Mucosa of stomach (tissue), 1 donor: ENCODE data around the gene USP17L13.
"Not testable (repeated sequence)": the region's sequence is repeated elsewhere in the genome, so short reads cannot be mapped to it uniquely, and the experiment has no call there.

Source experiments
- H3K27me3 ChIP-seq: one replicate; pipeline ENCODE4 v1.7.0; 2013; ENCODE audit warnings: mild to moderate bottlenecking, low read length; ENCODE audit not compliant: control insufficient read depth, insufficient read depth
- H3K36me3 ChIP-seq: one replicate; pipeline ENCODE4 v1.7.0; 2013; ENCODE audit warnings: low read length; ENCODE audit not compliant: control insufficient read depth, insufficient read depth
- H3K4me1 ChIP-seq: one replicate; pipeline ENCODE4 v1.7.0; 2013; ENCODE audit warnings: mild to moderate bottlenecking, low read length; ENCODE audit not compliant: control insufficient read depth, insufficient read depth
- H3K4me3 ChIP-seq: one replicate; pipeline ENCODE4 v1.7.0; 2013; ENCODE audit warnings: low read length
- H3K9ac ChIP-seq: one replicate; pipeline ENCODE4 v1.7.0; 2013; ENCODE audit warnings: mild to moderate bottlenecking, low read length, moderate library complexity
- H3K9me3 ChIP-seq: one replicate; pipeline ENCODE4 v1.7.0; 2013; ENCODE audit warnings: mild to moderate bottlenecking, low read length, moderate library complexity; ENCODE audit not compliant: control insufficient read depth
- donor health status: Pancreatic carcinoma.

The USP17L13 gene

GRCh38 chr4:9262572-9262971, 37.9 kb downstream of the USP17L13 start, which contains the start of gene USP17L21:
TSS of gene USP17L21 (plus strand) at chr4:9262872. CDS start at chr4:9262872, 0 bp downstream.
- not testable (repeated sequence) for H3K9ac ChIP-seq, H3K4me1 ChIP-seq, H3K27me3 ChIP-seq, H3K9me3 ChIP-seq, H3K36me3 ChIP-seq, H3K4me3 ChIP-seq

GRCh38 chr4:9267319-9267718, 42.6 kb downstream of the USP17L13 start, which contains the start of gene USP17L22:
TSS of gene USP17L22 (plus strand) at chr4:9267619. CDS start at chr4:9267619, 0 bp downstream.
- H3K27me3 ChIP-seq, H3K4me1 ChIP-seq, H3K36me3 ChIP-seq, H3K9ac ChIP-seq, H3K9me3 ChIP-seq, H3K4me3 ChIP-seq: not testable (repeated sequence)

- H3K4me3 ChIP-seq, H3K4me1 ChIP-seq: not testable (repeated sequence)
Measured at GRCh38 chr4:9271719-9272118, 47.0 kb downstream of the USP17L13 start.

More at GRCh38 chr4:9271719-9272118, 47.0 kb downstream of the USP17L13 start:
- not testable (repeated sequence) for H3K9me3 ChIP-seq, H3K27me3 ChIP-seq, H3K9ac ChIP-seq, H3K36me3 ChIP-seq
